ENCODE measurements around the gene PLA2G7. TPM values are rescaled to one million over a fixed set of nuclear protein-coding genes. Genes with fewer than 3 reads are reported as not detected.

The PLA2G7 gene
- total and polyA plus RNA-seq, 2 of the 4 experiments (the other 2 are of a cell fraction): not detected

- Histone ChIP-seq H3K14ac (replicated peaks; ENCODE audit: low read depth, low read length) (no peak overlapping the region), H3K9me1 (ENCODE audit: insufficient read depth, low read length) (no peaks in the 10 kb centered on the region), H3K9ac (ENCODE audit: low read depth, low read length) (no peak overlapping the region), H4K91ac (ENCODE audit: insufficient read depth, low read depth, low read length) (no peak overlapping the region), H2BK15ac (ENCODE audit: low read depth, low read length) (no peak overlapping the region), H3K79me1 (ENCODE audit: low read depth in 1 of 2, low read length in 2 of 2) (no peaks in the 10 kb centered on the region), H3K27me3 (ENCODE audit: control insufficient read depth, insufficient read depth, low read length) (no peaks in the 10 kb centered on the region), H3K9me3 (ENCODE audit: control insufficient read depth, insufficient read depth, low read length) (no peaks in the 10 kb centered on the region), H3K27ac (ENCODE audit: insufficient read depth, low read length) (no peak overlapping the region), H3K4me3 (ENCODE audit: insufficient read depth, low read depth, low read length) (no peak overlapping the region), H3K18ac (ENCODE audit: low read depth, low read length) (no peak overlapping the region), H2BK120ac (ENCODE audit: low read depth, low read length) (no peak overlapping the region), H2AK5ac (ENCODE audit: low read depth, low read length) (no peak overlapping the region), H3K23ac (ENCODE audit: low read depth, low read length) (no peak overlapping the region), H4K8ac (ENCODE audit: low read depth in 2 of 2, low read length in 2 of 2) (no peak overlapping the region), H3K4ac (ENCODE audit: low read depth, low read length) (no peak overlapping the region), H4K20me1 (ENCODE audit: insufficient read depth, low read length) (no peaks in the 10 kb centered on the region), H3K4me2 (ENCODE audit: low read depth, low read length) (no peak overlapping the region), H3K36me3 (ENCODE audit: control insufficient read depth, insufficient read depth, low read length) (no peaks in the 10 kb centered on the region), H2AK9ac (replicated peaks; ENCODE audit: low read depth, low read length, poor library complexity) (no peak overlapping the region), H3K4me1 (ENCODE audit: control insufficient read depth, insufficient read depth, low read length) (no peaks in the 10 kb centered on the region), H2BK5ac (ENCODE audit: low read depth, low read length, poor library complexity, severe bottlenecking) (no peak overlapping the region), H3K56ac (ENCODE audit: extremely low read depth, insufficient read depth, low read length) (no peak overlapping the region), H2BK20ac (ENCODE audit: low read depth, low read length) (no peak overlapping the region), H2AFZ (replicated peaks; ENCODE audit: low read length, poor library complexity) (no peak overlapping the region), H4K5ac (ENCODE audit: low read depth, low read length) (no peak overlapping the region)
- BruUV-seq (replicated peaks): no TSS peak
- ChIA-PET CTCF (no interaction called here), POLR2A (ENCODE audit: unreplicated experiment) (no interaction called here)
- ATAC-seq (ENCODE audit: low read depth): no peak
- DNase-seq: no peak
- in situ Hi-C loops (cut with MboI; ENCODE audit: low sequenced_read_pairs): no loop called here
- dilution Hi-C loops (cut with HindIII; ENCODE audit: low sequenced_read_pairs, unreplicated experiment): no loop called here
- TF ChIP-seq, protein P1, sequence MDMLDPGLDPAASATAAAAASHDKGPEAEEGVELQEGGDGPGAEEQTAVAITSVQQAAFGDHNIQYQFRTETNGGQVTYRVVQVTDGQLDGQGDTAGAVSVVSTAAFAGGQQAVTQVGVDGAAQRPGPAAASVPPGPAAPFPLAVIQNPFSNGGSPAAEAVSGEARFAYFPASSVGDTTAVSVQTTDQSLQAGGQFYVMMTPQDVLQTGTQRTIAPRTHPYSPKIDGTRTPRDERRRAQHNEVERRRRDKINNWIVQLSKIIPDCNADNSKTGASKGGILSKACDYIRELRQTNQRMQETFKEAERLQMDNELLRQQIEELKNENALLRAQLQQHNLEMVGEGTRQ (IDR thresholded peaks at IDR 0.05; ENCODE audit: low read depth, low read length): no peak
- TF ChIP-seq MAZ (IDR thresholded peaks at IDR 0.05; ENCODE audit: borderline replicate concordance, low read depth, low read length): no peak
- no peak for TF ChIP-seq RAD21 (IDR thresholded peaks at IDR 0.05; ENCODE audit: low read length)
- no peak for TF ChIP-seq RFX5 (IDR thresholded peaks at IDR 0.05; ENCODE audit: low read depth, low read length)
- WGBS, 2 experiments (ENCODE audit: extremely low coverage in 2 of 2, insufficient read length in 1 of 2): 67% methylated on average over 1 of the region's 2 CpGs; no CpG with 5 or more reads in 1 of the 2 experiments
- intact Hi-C loops (cut with micrococcal nuclease): no loop called here
Measured at GRCh38 chr6:46772762-46773161, 37.6 kb upstream of the PLA2G7 start.

All from IMR-90 (cell line).